ENCODE results near the gene NUBP2.

The NUBP2 gene

DNA sequence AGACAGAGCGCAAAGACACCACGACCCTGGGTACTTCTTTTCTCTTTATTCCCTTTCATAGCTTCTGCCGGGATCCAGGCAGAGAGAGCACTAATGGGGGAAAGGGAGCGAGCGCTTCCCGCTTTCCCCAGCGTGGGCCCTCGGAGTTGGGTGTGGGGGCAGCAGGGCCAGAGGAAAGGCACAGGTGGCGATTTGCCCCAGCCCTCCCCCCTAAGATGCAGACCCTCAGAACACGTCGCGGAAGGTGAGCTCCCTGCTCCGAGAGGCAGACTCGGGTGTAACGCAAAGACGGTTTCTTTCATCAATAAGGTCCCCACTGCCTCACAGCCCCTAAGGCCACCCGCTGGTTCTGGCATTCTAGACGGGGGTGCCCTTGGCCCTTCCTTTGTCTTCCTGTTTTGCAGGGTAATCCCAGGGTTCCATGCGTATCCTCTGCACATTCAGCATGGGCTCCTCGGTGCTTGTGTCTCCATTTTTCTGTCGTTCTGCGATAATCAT is 10.8 kb upstream of the NUBP2 start:
- no peak for ATAC-seq
- TF ChIP-seq ZC3H10 (CRISPR knock-in tag; IDR thresholded peaks at IDR 0.05), result no peak

DNA sequence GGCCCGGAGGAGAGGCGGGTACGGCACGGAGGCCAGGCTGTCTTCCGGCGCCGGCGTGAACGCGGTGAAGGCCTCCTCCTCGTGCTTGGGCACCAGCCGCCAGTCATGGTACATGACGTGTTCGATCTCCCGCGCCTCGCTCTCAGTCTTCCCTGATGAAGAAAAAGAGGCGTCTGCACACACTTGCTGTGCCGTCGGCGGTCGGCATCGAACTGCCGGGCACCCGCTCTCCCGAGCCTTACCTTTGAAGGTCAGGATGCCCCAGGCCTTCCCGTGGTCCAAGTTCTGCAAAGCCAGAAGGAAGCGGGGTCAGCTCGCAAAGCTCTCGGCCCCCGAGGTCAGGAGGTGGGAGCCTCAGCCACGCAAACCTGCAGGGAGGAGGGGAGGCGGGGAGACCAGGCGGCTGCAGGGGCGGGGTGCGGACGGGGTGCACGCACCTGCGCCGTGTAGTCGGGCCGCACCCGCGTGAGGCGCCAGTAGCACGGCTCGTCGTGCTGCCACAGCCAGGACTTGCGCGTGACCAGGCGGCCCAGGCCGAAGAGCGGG is 10.3 kb upstream of the NUBP2 start, which contains the start of gene EME2:
Gene EME2, plus strand, starts transcription at position 449 of the 546 bp plus-strand sequence. CDS start 418 bp downstream, outside the sequence.
- no peak; the same call in 2 of the 3 replicates for ATAC-seq
- TF ChIP-seq GLIS3 (CRISPR knock-in tag; IDR thresholded peaks at IDR 0.05) (no peak), RARB (CRISPR knock-in tag; IDR thresholded peaks at IDR 0.05) (no peak), ZFP3 (CRISPR knock-in tag; IDR thresholded peaks at IDR 0.05) (no peak), ZNF70 (CRISPR knock-in tag; IDR thresholded peaks at IDR 0.05) (no peak), ZNF565 (CRISPR knock-in tag; conservative IDR thresholded peaks at IDR 0.05; ENCODE audit: low read depth) (no peak), ZC3H10 (CRISPR knock-in tag; IDR thresholded peaks at IDR 0.05) (no peak), ZNF8 (CRISPR knock-in tag; IDR thresholded peaks at IDR 0.05) (no peak), PATZ1 (CRISPR knock-in tag; IDR thresholded peaks at IDR 0.05; ENCODE audit: borderline replicate concordance) (no peak), ISL1 (CRISPR knock-in tag; IDR thresholded peaks at IDR 0.05) (no peak)
- TF ChIP-seq, protein P1, sequence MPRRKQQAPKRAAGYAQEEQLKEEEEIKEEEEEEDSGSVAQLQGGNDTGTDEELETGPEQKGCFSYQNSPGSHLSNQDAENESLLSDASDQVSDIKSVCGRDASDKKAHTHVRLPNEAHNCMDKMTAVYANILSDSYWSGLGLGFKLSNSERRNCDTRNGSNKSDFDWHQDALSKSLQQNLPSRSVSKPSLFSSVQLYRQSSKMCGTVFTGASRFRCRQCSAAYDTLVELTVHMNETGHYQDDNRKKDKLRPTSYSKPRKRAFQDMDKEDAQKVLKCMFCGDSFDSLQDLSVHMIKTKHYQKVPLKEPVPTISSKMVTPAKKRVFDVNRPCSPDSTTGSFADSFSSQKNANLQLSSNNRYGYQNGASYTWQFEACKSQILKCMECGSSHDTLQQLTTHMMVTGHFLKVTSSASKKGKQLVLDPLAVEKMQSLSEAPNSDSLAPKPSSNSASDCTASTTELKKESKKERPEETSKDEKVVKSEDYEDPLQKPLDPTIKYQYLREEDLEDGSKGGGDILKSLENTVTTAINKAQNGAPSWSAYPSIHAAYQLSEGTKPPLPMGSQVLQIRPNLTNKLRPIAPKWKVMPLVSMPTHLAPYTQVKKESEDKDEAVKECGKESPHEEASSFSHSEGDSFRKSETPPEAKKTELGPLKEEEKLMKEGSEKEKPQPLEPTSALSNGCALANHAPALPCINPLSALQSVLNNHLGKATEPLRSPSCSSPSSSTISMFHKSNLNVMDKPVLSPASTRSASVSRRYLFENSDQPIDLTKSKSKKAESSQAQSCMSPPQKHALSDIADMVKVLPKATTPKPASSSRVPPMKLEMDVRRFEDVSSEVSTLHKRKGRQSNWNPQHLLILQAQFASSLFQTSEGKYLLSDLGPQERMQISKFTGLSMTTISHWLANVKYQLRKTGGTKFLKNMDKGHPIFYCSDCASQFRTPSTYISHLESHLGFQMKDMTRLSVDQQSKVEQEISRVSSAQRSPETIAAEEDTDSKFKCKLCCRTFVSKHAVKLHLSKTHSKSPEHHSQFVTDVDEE (CRISPR knock-in tag; IDR thresholded peaks at IDR 0.05), result no peak

DNA sequence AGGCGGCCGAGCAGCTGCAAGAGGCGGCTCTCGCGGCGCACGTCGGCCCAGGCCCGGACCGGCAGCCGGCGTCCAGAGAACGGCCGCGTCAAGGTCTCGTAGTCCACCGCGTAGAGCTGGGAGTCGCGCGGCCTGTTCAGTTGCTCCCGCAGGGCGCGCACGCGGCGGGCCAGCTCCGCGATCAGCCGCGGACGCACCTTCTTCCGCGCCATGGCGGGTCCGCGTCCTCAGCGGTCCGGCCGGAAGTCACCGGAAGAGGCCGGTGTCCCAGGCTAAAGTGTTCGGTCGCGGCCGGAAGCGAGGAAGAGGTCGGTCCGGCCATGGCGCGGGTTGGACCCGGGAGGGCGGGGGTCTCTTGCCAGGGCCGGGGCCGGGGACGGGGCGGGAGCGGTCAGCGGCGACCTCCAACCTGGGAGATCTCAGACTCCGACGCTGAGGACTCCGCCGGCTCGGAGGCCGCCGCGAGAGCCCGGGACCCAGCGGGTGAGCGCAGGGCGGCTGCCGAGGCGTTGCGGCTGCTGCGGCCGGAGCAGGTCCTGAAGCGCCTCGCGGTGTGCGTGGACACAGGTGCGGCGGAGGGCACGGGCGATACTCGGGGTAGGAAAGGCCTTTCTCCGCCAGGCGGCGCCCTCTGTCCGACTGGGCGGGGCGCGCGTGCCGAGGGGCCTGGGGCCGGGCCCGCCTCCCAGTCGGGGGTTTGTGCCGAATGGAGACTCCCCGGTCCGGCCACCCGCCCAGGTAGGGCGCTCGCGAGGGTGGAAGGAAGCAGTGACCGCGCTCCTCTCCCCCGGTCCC is 9.7 kb upstream of the NUBP2 start, which contains the start of gene MRPS34:
Gene MRPS34, minus strand, starts transcription at position 227 of the 795 bp plus-strand sequence. Its CDS starts 15 bp downstream, at position 212.
- ATAC-seq, result peak; percentile 62
- peak; percentile 23; the same call in 1 of the 2 replicates for TF ChIP-seq ZFP3 (CRISPR knock-in tag; IDR thresholded peaks at IDR 0.05)
- TF ChIP-seq CSDC2 (CRISPR knock-in tag; IDR thresholded peaks at IDR 0.05), result no peak
- TF ChIP-seq, protein P1 (CRISPR knock-in tag; IDR thresholded peaks at IDR 0.05), result 0 out of 2 replicates have a peak, but pooled peaks have one; percentile 10
- TF ChIP-seq, protein P2, sequence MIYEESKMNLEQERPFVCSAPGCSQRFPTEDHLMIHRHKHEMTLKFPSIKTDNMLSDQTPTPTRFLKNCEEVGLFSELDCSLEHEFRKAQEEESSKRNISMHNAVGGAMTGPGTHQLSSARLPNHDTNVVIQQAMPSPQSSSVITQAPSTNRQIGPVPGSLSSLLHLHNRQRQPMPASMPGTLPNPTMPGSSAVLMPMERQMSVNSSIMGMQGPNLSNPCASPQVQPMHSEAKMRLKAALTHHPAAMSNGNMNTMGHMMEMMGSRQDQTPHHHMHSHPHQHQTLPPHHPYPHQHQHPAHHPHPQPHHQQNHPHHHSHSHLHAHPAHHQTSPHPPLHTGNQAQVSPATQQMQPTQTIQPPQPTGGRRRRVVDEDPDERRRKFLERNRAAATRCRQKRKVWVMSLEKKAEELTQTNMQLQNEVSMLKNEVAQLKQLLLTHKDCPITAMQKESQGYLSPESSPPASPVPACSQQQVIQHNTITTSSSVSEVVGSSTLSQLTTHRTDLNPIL (CRISPR knock-in tag; IDR thresholded peaks at IDR 0.05; ENCODE audit: low read depth), result no peak
- TF ChIP-seq OSR1 (CRISPR knock-in tag; IDR thresholded peaks at IDR 0.05), result no peak
- TF ChIP-seq ISL1 (CRISPR knock-in tag; IDR thresholded peaks at IDR 0.05), result no peak
- TF ChIP-seq POU6F1 (CRISPR knock-in tag; IDR thresholded peaks at IDR 0.05; ENCODE audit: borderline replicate concordance, low read depth), result no peak
- no peak for TF ChIP-seq TOX (CRISPR knock-in tag; IDR thresholded peaks at IDR 0.05; ENCODE audit: borderline replicate concordance)
- TF ChIP-seq TCF4 (CRISPR knock-in tag; IDR thresholded peaks at IDR 0.05; ENCODE audit: borderline replicate concordance), result no peak
